Astrocyte of the spinal cord (primary cell): Measurements from ENCODE around the gene RDH13.
"Not testable (repeated sequence)": the region's sequence is repeated elsewhere in the genome, so short reads cannot be mapped to it uniquely, and the experiment has no call there.

ENCODE experiments used
- DNase-seq: peaks from one replicate; pipeline ENCODE4 v3.0.0; 2011; ENCODE audit warnings: low read depth, low spot score
- H3K4me3 ChIP-seq: 2 replicates; pipeline ENCODE4 v1.5.1; 2011; ENCODE audit warnings: low read depth, mild to moderate bottlenecking, low read length, moderate library complexity
- CTCF ChIP-seq: IDR thresholded peaks from 2 replicates; pipeline ENCODE4 v1.5.1; 2012; ENCODE audit warnings: low read depth, mild to moderate bottlenecking, low read length, inconsistent platforms
- in situ Hi-C: cut with HindIII; loops from 2 replicates; pipeline ENCODE4 v1.10.0; 2017; ENCODE audit warnings: low sequenced_read_pairs

The RDH13 gene

DNA sequence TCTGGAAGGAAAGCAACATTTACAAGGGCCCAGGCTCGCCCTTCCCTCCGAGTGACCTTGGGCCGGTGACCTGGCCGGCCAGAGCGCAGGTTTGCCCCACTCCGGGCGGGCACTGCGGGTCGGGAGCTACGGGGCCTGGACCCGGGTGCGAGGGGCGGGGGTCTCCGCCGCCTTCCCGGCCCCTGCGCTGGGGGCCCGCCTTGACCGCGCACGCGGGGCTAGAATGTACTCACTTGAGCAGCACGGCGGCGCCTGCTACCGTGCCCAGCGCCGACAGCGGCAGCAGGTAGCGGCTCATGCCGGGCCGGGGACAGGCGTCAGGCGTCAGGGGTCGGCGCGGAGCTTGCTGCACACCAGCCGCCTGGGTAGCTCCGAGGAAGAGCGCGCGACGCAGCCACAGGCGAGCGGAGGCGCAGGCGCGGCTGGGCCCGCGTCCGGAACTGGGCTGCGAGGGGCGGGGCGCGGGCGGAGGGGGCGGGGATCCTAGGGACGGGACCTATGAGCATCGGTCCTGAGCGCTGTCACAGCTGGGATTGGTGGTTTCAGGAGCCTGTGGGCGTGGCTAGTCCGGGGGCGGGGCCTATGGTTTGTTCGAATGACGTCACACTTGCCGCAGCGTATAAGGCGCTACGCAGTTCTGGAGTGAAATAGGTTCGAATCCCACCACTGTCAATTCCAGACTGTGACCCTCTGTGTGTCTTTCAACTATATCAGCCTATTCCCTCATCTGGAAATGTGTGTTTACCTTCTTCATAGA lies at the start of gene RDH13:
RDH13 (minus strand) TSS at position 414 of the 757 bp plus-strand sequence; CDS start at position 298, 116 bp downstream.
- in situ Hi-C loops, result no loop called here
- TF ChIP-seq CTCF, result no peak
- peak; percentile 93 for DNase-seq
- peak within 1 kb of the TSS; percentile 55 for H3K4me3 ChIP-seq

- no peak for DNase-seq
- TF ChIP-seq CTCF, result no peak
- in situ Hi-C loops, result no loop called here
- H3K4me3 ChIP-seq, result no peak overlapping the region
These were observed 49.4 kb upstream of the RDH13 start for GRCh38 chr19:55112246-55112776.

DNA sequence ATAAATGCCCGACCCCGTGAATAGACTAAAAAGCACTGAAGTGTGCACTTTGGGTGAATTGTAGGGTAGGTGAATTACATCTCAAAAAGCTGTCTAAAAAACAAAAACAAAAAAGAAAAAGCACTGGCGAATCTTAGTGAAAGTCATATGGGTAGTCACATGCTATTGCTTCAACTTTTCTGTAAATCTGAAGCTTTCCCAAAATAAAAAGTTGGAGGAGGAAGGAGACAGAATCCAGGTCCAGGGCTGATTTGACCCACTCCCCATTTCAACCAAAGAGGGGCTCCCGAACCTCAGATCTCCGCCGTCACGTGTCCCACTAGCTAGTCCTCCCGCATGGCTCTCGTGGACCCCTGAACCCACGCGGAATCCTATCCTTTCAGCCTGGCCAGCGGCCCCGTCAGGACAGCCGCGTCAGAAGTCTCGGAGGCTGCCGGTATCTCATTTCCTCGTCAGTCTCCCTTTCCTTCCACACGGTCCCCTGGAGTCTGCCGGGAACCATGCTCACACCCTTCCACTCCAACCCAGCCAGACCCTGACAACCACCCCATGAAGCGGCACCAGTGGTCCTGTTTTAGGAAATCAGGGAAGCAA lies 48.4 kb upstream of the RDH13 start:
- no peak for TF ChIP-seq CTCF
- in situ Hi-C loops, result no loop called here
- H3K4me3 ChIP-seq, result no peak overlapping the region
- no peak for DNase-seq

DNA sequence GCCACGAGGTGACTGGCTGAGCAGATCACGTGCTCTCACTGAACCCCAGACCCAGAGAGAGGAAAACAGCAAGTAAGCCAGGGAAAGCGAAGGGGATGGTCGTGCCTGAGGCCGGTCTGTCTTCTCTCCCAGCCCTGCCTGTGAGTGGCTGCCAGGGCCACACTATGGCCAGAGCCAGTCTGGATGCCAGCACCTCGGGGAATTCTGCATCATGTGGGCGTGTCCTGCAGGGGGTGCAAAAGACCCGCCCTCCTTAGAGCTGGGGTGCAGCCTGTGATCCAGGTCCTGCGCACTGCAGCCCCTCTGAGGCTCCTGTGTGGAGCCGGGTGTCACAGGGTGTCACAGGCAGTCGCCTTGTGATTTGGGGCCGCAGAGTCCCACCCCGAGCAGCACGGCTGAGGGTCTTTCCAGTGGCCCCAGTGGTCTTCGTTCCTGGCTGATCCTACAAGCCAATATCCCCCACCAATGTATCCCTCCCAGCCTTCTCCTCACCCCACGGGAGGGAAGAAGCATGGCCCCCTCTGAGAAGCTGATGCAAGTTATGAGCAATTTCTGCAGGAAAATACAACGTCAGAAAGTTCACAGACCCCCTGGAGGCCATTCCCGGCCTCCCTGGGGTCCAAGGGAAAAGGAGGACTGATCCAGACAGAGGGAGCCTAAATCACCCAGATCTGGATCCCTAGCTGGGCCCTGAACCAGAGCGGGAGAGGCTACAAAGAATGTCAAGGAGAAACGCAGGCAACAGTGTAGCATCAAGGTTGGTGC lies 46.8 kb upstream of the RDH13 start:
- no peak for TF ChIP-seq CTCF
- in situ Hi-C loops, result no loop called here

GRCh38 chr19:55107252-55107651 lies 44.3 kb upstream of the RDH13 start:
- in situ Hi-C loops, result not testable (repeated sequence)

More for the DNA sequence above, 46.8 kb upstream of the RDH13 start:
- no peak for DNase-seq
- H3K4me3 ChIP-seq, result no peak overlapping the region

DNA sequence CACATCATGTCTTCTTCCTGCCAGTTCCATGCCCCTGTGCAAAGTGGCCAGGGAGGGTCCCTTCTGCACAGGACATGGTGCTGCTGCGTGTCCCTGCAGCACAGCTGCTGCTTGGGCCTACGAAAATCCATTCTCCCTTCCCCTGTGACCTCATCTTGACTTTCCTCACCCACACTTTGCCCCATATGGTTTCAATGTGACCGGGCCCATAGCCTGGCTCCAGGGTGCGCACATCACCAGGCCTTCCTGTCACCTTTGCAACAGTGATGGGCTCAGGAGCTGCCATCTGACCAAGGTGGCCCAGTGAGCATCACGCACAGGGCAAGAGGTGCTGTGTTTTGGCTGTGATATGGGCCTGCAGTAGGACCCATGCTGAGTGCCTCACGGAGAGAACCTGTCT lies 43.6 kb upstream of the RDH13 start:
- TF ChIP-seq CTCF, result no peak
- in situ Hi-C loops, result no loop called here
- no peak for DNase-seq
- no peak overlapping the region for H3K4me3 ChIP-seq

More at GRCh38 chr19:55107252-55107651, 44.3 kb upstream of the RDH13 start:
- DNase-seq, H3K4me3 ChIP-seq: not testable (repeated sequence)
